ENCODE measurements around the gene ODF2.
"Not testable (repeated sequence)": the region's sequence is repeated elsewhere in the genome, so short reads cannot be mapped to it uniquely, and the experiment has no call there.

Gene ODF2

DNA sequence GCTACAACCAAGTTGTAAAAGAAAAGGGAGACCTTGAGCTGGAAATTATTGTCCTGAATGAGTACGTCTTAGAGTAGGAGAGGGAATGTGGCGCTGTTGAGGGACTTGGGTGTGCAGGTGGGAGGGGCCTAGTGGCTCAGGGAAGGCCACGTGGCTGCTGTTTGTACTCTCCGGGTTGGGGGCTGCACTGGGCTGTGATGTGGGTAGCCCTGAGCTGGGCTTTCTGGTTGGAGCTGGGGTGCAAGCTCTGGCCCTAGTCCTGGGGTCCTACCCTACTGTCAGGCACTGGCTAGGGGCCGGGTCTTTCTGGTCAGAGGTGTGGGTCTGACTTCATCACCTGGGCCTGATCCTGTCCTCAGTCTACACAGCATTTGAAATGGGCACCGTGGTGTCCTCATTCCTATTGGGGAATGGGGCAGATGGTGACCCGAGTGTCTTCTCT is 29.6 kb downstream of the ODF2 start:
- DNase-seq, result no peak

DNA sequence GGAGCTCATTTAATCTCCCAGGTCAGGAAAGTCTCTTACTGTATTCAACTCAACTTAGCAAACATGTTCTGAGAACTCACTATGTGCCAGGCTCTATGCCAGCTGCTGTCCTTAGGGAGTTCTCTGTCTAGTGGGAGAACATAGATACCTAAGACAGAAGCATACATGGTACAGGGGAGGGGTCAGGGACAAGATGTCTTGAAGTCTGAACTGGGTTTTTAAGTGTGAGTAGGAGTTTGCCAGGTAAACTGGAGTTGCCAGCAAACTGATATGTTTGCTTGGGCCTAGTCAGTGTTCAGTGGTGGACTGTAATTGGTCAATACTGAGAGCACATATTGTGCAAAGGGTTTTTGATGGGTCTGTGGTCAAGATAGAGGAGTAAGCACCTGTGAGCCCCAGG is 30.4 kb downstream of the ODF2 start:
- DNase-seq, result no peak

DNA sequence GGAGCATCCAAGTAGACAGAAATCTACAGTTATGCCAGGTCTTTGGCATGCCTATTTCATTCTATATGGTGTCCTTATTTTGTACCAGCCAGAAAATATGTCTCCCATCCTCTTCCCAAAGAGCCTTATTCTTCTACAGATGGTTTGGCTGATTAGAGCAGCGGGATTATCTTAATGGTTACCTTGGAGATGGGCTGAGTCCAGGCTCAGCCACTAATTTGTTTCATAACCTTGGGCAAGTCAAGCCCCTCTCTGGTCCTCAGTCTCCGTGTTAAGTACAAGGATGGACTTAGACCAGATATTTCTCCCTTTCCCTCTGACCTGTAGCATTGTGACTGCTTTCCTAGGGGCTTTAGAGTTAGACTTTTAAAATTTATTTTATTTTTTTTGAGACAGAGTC is 37.6 kb downstream of the ODF2 start:
- DNase-seq, result no peak

DNA sequence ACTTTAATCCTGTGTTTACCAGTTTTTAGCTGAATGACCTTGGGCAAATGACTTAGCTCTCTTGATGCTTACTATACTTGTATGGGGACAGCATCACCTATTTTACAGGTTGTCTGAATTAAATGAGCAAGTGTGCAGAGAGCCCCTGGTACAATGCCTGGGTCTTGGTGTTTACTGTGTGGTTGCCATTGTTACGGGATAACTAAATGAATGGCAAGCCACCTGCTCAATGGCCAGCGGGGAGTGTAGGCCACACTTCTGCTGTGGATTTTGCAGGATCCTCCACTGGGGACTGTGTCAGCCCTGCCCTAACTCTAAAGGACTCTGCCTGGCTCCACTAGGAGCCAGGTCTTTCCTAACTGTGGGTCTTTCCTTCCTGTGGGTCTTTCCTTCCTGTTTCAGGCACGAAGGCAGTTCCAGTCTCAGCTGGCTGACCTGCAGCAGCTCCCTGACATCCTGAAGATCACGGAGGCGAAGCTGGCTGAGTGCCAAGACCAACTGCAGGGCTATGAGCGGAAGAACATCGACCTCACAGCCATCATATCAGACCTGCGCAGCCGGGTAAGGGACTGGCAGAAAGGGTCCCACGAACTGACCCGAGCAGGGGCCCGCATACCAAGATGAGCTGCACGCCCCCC is 38.4 kb downstream of the ODF2 start:
- DNase-seq, result peak; percentile 71

DNA sequence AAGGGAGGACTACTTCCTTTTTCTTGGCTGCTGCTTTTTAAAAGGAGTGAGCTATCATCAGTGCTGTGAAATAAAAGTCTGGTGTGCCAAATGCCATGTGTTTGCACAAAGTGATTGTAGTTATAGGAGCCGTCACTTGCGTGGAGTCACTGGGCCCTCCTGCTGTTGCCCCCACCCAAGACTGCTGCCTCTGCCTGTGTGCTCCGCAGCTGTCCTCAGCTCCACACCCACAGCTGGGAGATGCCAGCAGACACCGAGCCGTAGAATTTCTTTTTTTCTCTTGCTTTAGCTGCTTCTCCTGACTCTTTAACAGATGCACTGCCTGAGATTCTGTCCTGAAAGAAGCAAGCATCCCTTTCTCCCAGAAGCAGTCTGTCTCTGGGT is 38.9 kb downstream of the ODF2 start:
- DNase-seq, result no peak

DNA sequence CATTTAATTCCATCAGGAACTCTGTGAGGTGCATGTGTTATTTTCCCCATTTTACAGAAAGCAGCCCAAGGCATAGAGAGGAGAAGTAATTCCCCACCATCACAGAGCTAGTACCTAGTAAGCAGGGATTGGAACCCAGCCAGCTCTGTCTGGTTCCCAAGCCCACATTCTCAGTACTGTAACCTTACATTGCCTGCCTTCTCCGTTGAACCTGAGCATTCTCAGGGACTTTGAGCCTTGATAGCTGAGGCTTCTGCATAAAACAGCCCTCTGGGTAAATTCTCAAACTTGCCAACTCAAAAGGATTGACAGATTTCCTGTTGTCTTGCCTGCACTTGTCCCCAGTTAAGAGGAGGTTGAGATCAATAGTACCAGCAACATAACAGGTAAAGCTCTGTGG is 39.5 kb downstream of the ODF2 start:
- DNase-seq, result peak; percentile 12

DNA sequence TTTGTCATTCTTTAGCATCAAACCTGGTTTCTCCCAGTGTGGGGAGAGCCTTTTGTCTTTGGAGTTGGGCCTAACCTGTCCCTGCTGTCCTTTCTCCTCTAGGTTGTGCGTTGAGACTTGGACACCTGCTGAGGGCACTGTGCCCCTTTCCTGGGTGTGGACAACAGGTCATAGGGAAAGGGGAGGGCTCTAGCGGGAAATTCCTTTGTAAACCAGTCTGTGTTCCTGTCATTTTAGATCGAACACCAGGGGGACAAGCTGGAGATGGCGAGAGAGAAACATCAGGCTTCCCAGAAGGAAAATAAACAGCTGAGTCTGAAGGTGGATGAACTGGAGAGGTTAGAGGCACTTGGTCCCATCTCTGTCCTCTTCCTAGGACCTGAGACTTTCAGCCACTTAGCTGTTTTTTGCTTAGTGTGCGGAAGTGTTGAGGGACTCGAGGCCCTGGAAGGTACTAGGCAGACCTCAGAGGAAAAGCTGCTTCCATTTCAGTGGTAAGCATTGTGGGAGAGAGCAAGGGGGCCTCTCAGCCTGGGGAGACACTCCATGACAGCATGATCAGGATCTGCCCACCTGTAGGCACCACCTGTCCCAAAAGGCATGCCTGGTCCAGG is 40.1 kb downstream of the ODF2 start:
- DNase-seq, result no peak

DNA sequence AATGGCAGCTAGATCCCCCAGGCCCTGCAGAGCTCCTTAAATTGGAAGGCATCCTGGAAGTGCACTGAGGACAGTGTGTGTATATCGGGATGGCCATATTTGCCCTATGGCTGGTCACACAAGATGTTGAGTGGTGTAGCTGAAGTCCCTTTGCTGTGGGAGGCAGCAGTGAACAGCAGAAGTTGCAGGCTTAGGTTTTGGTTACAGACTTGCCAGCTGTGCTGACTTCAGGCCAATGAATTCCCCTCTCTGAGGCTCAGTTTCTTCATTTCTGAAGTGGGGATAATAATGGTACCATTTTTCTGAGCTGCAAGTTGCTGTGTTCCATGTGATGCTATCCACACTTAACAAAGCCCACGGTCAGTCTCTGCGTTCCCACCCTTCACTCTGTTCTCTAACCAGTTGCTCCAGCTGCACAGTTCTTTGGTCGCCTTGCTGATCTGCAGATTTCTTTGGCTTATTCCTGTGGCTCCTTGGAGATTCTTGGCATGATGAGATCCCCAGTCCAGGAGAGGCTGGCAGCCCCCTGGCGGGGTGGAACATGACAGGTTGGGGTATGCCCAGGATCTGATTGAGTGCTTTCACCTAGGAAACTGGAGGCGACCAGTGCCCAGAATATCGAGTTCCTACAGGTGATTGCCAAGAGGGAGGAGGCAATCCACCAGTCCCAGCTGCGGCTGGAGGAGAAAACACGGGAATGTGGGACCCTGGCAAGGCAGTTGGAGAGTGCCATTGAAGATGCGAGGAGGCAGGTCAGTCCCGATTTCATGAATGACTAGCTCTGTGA is 42.2 kb downstream of the ODF2 start:
- DNase-seq, result no peak

DNA sequence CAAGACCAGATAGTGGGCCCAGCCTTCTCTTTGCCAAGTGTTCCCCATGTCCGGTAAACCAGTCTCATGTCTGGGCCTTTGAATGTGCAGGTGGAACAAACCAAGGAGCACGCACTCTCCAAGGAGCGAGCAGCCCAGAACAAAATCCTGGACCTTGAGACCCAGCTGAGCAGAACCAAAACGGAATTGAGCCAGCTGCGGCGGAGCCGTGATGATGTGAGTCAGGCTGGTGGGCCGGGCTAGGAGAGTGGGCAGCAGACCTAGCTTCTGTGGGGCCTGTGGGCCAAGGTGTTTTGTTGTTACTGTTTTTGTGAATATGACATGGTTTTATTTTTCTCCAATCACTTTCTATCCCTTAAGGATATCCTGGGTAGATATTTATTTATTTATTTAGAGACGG is 43.1 kb downstream of the ODF2 start:
- no peak for DNase-seq

DNA sequence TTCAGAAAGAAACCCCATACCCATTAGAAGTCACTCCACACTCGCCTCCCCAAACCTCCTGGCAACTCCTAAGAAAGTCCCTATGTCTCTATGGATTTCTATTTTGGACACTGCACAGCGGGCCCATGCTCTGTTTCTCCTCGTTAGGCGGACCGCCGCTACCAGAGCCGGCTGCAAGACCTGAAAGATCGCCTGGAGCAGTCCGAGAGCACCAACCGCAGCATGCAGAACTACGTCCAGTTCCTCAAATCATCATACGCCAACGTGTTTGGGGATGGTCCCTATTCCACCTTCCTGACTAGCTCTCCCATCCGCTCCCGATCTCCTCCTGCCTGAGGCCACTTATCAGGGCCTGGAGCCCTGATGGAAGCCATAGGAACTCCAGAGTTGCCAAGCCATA is 44.1 kb downstream of the ODF2 start:
- no peak for DNase-seq

DNA sequence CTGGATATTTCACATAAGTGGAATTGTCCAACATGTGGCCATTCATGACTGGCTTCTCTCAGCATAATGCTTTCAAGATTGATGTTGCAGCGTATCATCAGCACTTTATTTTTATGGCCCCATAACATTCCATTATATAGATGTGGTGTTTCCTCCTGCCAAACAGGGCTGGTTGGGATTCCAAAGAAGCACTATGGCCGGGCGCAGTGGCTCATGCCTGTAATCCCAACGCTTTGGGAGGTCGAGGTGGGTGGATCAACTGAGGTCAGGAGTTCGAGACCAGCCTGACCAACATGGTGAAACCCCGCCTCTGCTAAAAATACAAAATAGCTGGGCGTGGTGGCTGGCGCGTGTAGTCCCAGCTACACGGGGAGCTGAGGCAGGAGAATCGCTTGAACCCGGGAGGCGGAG is 47.6 kb downstream of the ODF2 start:
- not testable (repeated sequence) for DNase-seq

DNA sequence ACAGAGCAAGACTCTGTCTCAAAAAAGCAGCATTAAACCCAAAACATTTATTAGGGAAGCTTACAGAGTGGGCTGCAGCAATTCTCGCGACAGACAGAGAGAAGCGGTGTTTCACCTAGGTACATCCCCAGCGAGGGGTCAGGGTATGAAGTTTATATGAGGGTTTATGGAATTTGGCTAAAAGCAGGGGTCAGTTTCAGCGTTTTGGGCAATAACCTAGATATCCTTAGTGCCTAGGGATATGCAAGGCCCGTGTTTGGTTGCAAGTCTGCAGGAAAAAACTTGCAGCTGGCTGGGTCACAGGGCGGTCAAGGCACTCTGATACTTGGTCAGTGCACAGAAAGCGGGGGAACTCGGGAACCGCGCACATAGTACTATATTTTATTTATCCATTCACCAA is 48.1 kb downstream of the ODF2 start:
- DNase-seq, result peak; percentile 27

DNA sequence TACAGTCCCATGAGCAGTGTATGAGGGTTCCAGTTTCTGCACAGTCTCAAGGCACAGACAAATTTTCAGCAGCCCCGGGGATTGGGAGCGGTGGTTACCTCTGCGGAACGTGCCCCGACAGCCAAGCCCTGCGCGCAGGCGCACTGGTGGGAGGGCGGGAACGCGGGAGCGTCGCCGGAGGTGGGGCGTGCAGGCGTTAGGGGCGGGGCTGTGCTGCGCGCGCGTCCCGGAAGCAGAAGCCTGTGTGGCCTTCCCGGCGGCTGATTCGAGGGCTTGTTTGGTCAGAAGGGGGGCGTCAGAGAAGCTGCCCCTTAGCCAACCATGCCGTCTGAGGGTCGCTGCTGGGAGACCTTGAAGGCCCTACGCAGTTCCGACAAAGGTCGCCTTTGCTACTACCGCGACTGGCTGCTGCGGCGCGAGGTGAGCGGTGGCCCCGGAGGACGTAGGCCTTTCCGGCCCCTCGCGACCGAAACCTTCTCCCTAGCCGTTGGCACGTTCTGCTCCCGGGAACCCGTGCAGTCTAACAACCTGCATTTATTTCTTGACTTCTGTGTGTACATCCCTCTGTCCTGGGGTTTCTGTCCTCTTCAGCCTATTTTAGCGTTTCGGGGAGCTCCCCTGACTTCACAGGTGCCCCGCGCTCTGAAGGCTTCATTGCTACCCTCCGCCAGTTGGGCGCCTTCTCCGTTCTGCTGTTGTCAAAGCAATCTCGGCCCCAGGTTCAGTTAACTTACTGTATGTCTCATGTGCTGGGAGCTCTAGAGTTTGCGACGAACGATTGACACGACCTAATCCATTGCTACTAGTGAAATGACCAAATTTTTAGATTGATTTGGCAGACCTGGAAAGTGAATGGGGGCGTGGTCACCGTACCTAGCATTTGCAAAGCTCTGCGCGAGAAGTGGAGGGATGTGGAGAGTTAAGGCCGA is 48.9 kb downstream of the ODF2 start, which contains the start of gene GLE1:
TSS of gene GLE1 (plus strand) at position 235 of the 929 bp plus-strand sequence. CDS start at position 322, 87 bp downstream.
- peak; percentile 95 for DNase-seq

DNA sequence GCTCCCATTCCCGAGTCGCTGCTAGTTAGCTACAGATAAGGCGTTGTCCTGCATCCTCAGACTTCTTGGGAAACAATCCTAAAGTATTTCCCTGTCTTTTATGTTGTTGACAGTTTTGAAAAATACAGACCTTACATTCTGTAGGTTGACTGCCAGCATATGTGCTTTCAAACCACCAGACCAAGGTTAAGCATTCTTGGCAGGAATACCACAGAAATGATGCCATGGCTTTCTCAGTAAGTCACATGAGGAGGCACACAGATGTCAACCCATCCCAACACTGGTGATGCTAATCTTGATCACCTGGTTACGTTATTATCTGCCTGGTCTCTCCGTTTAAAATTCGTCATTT is 49.6 kb downstream of the ODF2 start:
- no peak for DNase-seq

DNA sequence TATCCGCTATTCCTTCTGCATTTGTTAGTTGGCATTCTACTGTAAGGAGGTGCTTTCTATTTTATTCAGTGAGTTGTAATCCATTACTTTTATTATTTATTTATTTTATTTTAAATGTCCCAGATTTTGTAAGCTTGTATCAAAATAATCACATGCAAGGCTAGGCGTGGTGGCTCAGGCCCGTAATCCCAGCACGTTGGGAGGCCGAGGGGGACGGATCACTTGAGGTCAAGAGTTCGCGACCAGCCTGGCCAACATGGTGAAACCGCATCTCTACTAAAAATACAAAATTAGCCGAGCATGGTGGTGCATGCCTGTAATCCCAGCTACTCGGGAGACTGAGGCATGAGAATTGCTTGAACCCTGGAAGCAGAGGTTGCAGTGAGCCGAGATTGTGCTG is 50.1 kb downstream of the ODF2 start:
- not testable (repeated sequence) for DNase-seq

DNA sequence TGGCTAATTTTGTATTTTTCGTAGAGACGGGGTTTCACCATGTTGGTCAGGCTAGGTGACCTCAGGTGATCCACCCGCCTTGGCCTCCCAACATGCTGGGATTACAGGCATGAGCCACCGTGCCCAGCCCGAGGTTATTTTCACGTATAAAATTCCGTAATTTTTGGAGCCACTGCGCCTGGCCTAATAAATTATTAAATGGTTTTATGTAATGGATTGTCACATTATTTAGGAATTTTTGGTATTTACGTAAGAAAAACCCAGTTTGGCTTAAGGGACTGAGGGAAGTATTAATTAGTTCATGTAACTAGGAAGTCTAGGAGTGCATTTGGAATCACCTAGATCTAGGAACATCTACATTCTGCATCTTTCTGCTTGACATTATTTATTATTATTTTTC is 57.0 kb downstream of the ODF2 start:
- no peak for DNase-seq

DNA sequence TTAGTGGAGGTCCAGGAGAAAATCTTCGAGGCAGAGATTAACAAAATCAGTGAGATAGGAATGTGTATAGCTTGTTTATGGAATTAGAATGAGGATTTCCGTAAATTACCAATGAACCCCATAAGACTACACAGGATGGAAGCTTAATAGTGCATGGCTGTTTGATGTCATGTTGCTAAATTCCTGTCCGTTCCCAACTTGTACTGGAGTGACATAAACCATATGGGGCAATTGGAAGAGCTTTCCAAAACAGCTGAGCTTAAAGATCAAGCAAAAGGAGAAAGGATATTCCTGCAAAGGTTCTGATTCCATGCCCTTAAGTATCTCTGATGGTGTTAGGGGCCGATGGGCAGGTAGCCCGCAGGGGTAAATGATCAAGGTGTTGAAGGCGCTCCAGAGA is 66.2 kb downstream of the ODF2 start:
- no peak for DNase-seq

DNA sequence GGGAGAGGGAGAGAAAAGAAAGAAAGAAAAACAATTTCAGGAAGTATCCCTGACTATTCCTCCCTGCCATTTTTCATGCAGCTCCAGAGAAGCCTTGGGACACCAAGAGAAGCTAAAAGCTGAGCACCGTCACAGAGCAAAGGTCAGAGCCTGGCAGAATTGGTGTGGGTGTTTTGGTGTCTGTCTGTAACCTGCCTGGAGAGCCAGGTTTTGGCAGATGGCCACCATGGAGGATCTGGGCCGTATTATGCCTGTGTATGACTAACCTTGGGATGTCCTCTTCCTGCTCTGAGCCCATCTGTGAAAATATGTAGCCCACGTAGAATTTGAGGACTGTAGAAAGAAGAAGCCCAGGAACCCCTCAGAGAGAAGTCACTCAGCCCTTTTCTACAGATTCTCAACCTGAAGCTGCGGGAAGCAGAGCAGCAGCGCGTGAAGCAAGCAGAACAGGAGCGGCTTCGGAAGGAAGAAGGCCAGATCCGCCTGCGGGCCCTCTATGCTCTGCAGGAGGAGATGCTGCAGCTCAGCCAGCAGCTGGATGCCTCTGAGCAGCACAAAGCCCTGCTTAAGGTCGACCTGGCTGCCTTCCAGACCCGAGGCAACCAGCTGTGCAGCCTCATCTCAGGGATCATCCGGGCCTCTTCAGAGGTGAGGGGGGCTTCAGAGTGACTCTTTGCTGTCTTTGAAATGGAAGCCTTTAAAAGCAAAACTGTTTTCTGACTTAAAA is 67.6 kb downstream of the ODF2 start:
- peak; percentile 60 for DNase-seq

DNA sequence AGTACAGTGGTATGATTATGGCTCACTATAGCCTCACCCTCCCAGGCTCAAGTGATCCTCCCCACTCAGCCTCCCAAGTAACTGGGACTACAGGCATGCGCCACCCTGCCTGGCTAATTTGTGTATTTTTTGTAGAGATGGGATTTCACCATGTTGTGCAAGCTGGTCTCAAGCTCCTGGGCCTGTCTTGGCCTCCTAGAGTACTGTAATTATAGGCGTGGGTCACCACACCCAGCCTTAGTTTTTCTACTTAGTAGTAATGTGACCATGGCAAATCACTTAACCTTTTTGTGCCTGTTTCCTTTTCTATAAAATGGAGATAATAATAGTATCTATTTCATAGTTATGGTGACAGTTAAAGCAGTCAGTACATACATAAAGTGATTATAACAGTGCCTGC is 70.9 kb downstream of the ODF2 start:
- DNase-seq, result no peak

DNA sequence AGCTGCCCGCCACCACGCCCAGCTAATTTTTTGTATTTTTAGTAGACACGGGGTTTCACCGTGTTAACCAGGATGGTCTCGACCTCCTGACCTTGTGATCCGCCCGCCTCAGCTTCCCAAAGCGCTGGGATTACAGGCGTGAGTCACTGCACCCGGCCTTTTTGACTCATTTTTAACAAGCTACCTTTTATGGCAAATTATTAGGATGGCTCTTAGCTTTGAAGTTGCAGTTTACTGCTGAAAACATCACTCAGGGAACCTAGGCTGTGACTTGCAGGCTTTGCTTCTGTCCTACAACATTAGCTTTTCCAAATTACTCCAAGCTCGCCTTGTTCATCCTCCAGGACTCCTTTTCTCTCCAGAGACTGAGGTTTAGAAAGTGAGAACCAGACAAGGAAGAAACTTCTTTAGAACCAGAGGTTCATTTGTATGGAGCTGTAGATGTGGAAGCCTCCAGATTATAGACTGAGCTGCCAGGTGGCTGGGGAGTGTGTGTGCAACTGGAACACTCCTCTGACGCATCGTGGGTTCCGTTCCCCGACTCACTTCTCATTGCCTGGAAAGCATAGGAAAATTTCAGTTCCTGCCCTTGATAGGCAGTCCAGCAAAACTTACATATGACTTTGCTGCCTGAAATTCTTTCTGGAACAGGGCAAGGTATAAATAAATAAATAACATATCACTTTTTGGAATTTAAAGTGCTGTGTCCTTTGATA is 72.8 kb downstream of the ODF2 start:
- DNase-seq, result no peak

DNA sequence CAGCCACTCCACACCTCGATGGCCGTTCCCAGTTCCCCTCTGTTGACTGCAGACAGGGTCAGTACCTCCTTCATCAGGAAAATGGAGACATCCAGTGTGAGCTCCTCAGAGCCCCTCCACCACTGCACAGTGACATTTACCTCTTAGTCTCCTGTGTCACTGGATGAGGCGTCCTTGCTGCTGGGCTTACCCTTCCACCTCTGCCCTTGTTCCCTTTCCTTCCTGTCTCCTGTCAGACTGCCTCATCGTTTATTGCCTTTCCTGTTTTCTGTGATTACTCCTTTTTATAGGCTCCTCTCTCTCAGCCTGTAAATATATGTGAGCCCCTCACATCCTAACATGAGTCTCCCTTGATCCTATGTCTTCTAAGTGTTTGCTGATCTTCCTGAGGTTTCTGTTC is 73.4 kb downstream of the ODF2 start:
- no peak for DNase-seq

DNA sequence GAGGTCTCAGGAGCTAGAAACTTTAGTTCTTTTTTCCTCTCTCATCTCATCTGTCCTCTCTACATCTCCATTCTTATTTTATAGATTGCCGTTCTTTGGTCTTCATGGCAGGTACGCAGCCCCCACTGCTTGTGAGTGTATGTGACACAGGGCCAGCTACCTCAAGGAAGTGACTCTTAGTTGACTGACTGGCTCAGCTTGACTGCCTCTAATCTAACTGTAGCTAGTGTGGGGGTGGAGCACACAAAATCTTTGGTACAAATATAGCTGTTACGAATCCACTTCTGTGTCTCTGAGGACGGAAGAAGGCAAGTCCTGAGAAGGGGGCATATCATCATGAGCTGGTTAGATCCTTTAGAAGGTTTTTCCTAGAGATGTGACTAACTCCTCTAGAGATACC is 76.8 kb downstream of the ODF2 start:
- DNase-seq, result no peak
